H1 (cell line): ENCODE data around the gene IL12B. TPM values are rescaled to one million over a fixed set of nuclear protein-coding genes. Genes with fewer than 3 reads are reported as not detected.

Experiments used
- TBP ChIP-seq: IDR thresholded peaks from 2 replicates; pipeline ENCODE4 v1.6.1; 2011; ENCODE audit warnings: low read depth, low read length, improper control_type of control experiment
- polyA plus RNA-seq, 7 experiments: library from polyadenylated mRNA; depleted of rRNA in 3 of 7; stranded (reverse) in 5 of 7; unstranded in 2 of 7; fragments of >200 nt in 5 of 7; fragments of 200-250 nt in 2 of 7; gene quantifications; 1 replicate in 5 of 7; 2 replicates in 1 of 7; 4 replicates in 1 of 7; pipeline versions ENCODE4 v1.2.1 to v1.2.3, GENCODE V29; 2011 to 2013; ENCODE audit warnings: missing spikeins in 2 of 7, mixed read lengths in 2 of 7
- total RNA-seq: library from RNA; stranded (reverse); fragmentation: NEBNext Ultra II Directional; extraction: Animal tissue kit (Norgen Biotek cat#: 25700); gene quantifications from 2 replicates; pipeline ENCODE4 v1.2.1, GENCODE V29; 2021

Gene IL12B
- total and polyA plus RNA-seq, 2 of the 8 experiments (the other 6 are each of a cell fraction or from before 2014, with no cell fraction given), result not detected

DNA sequence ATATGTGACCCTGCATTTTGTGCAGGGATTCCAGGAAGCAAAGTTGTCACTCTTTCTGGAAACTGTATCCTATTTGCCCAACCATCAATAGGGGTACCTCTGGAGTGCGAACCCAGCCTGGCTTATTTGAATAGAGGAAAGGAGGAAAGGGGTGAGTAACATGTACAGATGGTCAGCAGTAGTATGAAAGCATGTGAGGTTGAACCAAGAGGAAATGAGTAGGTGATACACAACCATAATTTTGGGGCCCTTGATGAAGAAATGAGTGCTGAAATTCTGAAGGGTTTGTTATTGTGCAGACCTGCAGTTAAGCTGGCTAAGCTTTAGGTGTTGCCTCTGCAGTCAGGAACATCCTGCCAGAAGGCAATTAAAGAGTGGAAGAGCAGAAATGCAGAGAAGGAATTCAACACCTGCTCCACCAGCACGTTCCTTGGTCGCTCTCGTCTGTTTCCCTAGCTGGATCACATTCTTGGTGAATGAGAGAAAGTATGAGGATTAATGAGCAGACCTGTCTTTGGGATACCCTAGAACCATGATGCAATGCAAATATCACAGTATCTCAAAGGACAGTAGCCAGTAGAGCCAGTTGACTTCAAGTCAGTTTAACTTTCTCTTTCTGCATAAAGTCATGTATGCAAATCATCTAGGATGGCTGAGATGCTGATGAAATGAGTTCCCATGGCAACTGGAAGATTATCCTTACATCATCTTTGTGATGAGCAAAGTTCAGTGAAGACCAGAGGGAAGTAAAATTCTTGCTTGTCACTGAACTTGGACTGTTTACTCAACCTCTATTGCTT, 13.2 kb upstream of the IL12B start (continued):
- TF ChIP-seq TBP, result no peak
